ENCODE measurements around the gene NEDD4.

Gene NEDD4

GRCh38 chr15:55942332-55942731 is 51.1 kb downstream of the NEDD4 start:
- DNase-seq (ENCODE audit: low read depth), result no peak
- no peak for TF ChIP-seq CTCF (conservative IDR thresholded peaks at IDR 0.05; ENCODE audit: low read depth, low read length)
- H3K4me3 ChIP-seq (ENCODE audit: low read length), result no peak overlapping the region

DNA sequence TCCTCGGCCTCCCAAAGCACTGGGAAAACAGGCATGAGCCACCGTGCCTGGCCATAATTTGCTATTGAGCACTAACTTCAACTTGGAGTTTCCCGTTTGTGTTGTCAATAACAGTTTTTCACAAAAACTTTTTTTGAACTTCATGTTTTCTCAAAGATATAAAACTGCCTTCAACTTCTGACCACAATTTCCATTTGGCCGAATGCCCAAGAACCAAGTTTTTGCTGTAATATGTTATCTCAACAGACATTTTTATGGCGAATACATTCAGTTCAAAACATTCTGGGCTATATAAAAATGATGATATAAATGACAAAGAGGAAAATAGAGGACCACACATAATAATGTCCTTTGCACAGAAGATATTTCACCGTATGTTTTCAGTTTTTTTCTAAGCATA is 56.4 kb downstream of the NEDD4 start:
- no peak for TF ChIP-seq CTCF (conservative IDR thresholded peaks at IDR 0.05; ENCODE audit: low read depth, low read length)
- H3K4me3 ChIP-seq (ENCODE audit: low read length), result no peak overlapping the region
- DNase-seq (ENCODE audit: low read depth), result no peak

GRCh38 chr15:55928955-55929354 is 64.5 kb downstream of the NEDD4 start:
- no peak for DNase-seq (ENCODE audit: low read depth)
- TF ChIP-seq CTCF (conservative IDR thresholded peaks at IDR 0.05; ENCODE audit: low read depth, low read length), result no peak
- H3K4me3 ChIP-seq (ENCODE audit: low read length), result no peak overlapping the region

- no peak for TF ChIP-seq CTCF (conservative IDR thresholded peaks at IDR 0.05; ENCODE audit: low read depth, low read length)
- no peak overlapping the region for H3K4me3 ChIP-seq (ENCODE audit: low read length)
- no peak for DNase-seq (ENCODE audit: low read depth)
Measured at GRCh38 chr15:55921744-55922143, 71.7 kb downstream of the NEDD4 start.

GRCh38 chr15:55917881-55918296 is 75.5 kb downstream of the NEDD4 start:
- peak; percentile 71 for TF ChIP-seq CTCF (conservative IDR thresholded peaks at IDR 0.05; ENCODE audit: low read depth, low read length)
- DNase-seq (ENCODE audit: low read depth), result peak; percentile 48
- no peak overlapping the region for H3K4me3 ChIP-seq (ENCODE audit: low read length)

DNA sequence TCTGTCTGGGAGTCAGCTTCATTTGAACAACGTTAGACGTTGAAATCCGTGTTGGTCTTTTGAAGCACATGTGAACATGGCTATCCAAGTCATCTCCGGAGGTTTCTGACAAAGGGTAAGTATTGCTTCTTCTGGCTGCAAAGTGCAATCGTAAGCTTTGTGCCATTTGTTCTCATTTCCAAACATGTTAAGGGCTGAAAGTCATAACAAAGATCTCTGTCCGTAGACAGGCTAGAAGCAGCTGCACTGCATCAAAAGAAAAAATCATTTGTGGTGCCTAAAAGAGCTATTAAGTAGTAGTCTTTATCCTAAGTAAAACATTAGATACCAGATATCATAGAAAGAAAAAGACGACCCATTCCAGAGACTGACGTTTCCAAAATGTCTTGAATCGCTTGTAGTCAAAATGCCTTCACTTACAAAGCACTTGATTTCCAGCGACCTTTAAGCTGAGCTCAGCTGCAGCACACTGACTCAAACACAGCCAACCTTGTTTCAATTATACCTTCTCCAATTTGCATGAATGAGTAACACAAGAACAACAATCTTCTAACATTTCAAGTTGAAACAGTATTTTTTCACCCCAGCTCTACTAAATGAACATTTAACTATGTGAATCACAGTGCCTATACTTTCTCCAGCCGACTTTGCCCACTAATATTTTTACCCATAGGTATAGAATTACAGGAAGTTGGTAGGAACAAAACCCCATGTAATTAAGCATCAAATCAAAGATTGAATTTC is 76.6 kb downstream of the NEDD4 start:
- TF ChIP-seq CTCF (conservative IDR thresholded peaks at IDR 0.05; ENCODE audit: low read depth, low read length), result no peak
- no peak overlapping the region for H3K4me3 ChIP-seq (ENCODE audit: low read length)
- DNase-seq (ENCODE audit: low read depth), result no peak

- H3K4me3 ChIP-seq (ENCODE audit: low read length), result no peak overlapping the region
- no peak for DNase-seq (ENCODE audit: low read depth)
- no peak for TF ChIP-seq CTCF (conservative IDR thresholded peaks at IDR 0.05; ENCODE audit: low read depth, low read length)
Measured at GRCh38 chr15:55915876-55916567, 77.4 kb downstream of the NEDD4 start.

Data from retinal pigment epithelial cell (primary cell).